ENCODE measurements around the gene TVP23B.
"Not testable (repeated sequence)": the region's sequence is repeated elsewhere in the genome, so short reads cannot be mapped to it uniquely, and the experiment has no call there.

DNA sequence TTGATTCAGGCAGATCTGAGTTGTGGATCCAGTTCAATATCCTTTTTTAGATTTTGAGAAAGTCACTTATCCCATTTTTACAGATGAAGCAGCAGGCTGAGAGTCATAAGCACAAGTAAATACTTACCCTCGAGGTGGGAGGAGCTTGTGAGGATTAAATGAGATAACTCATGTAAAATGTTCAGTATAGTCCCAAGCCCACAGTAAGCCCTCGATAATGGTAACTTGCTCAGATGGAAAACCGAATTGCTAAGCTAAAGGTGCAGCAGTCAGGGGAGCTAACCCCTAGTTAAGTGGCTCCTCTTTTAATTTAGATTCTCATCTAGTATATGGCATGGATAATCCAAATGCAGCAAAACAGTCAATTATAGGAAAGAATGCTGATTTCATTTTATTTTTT, 34.9 kb downstream of the TVP23B start:
- TF ChIP-seq, protein P1, sequence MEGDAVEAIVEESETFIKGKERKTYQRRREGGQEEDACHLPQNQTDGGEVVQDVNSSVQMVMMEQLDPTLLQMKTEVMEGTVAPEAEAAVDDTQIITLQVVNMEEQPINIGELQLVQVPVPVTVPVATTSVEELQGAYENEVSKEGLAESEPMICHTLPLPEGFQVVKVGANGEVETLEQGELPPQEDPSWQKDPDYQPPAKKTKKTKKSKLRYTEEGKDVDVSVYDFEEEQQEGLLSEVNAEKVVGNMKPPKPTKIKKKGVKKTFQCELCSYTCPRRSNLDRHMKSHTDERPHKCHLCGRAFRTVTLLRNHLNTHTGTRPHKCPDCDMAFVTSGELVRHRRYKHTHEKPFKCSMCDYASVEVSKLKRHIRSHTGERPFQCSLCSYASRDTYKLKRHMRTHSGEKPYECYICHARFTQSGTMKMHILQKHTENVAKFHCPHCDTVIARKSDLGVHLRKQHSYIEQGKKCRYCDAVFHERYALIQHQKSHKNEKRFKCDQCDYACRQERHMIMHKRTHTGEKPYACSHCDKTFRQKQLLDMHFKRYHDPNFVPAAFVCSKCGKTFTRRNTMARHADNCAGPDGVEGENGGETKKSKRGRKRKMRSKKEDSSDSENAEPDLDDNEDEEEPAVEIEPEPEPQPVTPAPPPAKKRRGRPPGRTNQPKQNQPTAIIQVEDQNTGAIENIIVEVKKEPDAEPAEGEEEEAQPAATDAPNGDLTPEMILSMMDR (IDR thresholded peaks at IDR 0.05; ENCODE audit: poor library complexity, severe bottlenecking): not testable (repeated sequence)
- not testable (repeated sequence) for TF ChIP-seq EP300 (conservative IDR thresholded peaks at IDR 0.05; ENCODE audit: poor library complexity, severe bottlenecking); POLR2AphosphoS5 (IDR thresholded peaks at IDR 0.05); TAF1 (IDR thresholded peaks at IDR 0.05; ENCODE audit: low read depth)
- TF ChIP-seq, protein P2, sequence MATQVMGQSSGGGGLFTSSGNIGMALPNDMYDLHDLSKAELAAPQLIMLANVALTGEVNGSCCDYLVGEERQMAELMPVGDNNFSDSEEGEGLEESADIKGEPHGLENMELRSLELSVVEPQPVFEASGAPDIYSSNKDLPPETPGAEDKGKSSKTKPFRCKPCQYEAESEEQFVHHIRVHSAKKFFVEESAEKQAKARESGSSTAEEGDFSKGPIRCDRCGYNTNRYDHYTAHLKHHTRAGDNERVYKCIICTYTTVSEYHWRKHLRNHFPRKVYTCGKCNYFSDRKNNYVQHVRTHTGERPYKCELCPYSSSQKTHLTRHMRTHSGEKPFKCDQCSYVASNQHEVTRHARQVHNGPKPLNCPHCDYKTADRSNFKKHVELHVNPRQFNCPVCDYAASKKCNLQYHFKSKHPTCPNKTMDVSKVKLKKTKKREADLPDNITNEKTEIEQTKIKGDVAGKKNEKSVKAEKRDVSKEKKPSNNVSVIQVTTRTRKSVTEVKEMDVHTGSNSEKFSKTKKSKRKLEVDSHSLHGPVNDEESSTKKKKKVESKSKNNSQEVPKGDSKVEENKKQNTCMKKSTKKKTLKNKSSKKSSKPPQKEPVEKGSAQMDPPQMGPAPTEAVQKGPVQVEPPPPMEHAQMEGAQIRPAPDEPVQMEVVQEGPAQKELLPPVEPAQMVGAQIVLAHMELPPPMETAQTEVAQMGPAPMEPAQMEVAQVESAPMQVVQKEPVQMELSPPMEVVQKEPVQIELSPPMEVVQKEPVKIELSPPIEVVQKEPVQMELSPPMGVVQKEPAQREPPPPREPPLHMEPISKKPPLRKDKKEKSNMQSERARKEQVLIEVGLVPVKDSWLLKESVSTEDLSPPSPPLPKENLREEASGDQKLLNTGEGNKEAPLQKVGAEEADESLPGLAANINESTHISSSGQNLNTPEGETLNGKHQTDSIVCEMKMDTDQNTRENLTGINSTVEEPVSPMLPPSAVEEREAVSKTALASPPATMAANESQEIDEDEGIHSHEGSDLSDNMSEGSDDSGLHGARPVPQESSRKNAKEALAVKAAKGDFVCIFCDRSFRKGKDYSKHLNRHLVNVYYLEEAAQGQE (IDR thresholded peaks at IDR 0.05; ENCODE audit: borderline replicate concordance): not testable (repeated sequence)
